Psoas muscle (tissue), 8 donors: ENCODE data around the gene NGFR. TPM values are rescaled to one million over a fixed set of nuclear protein-coding genes. Genes with fewer than 3 reads are reported as not detected.

Experiments used
- ATAC-seq, 4 donors: fragments of 200-7000 bp; cut with Tn5 transposase; one replicate each; pipeline ENCODE4 v1.9.1; 2020; ENCODE audit warnings: moderate library complexity in 3 of 4, mild to moderate bottlenecking in 2 of 4
- DNase-seq, 2 donors: peaks; one replicate each; pipeline ENCODE4 v3.0.0-alpha.2; 2020
- H3K27ac ChIP-seq: fragments of 200-600 bp; one replicate; pipeline ENCODE4 v1.8.0; 2022
- H3K27me3 ChIP-seq, 3 donors: fragments of 200-600 bp in 1 of 3; one replicate each; pipeline versions ENCODE4 v1.6.1 to v1.8.0; 2013 to 2022; ENCODE audit warnings: low read length in 2 of 3, mild to moderate bottlenecking in 2 of 3, moderate library complexity in 1 of 3; ENCODE audit not compliant: insufficient read depth in 3 of 3
- H3K36me3 ChIP-seq, 2 donors: fragments of 200-600 bp in 1 of 2; one replicate each; pipeline versions ENCODE4 v1.6.1 to v1.8.0; 2013 to 2022; ENCODE audit warnings: low read depth in 1 of 2, mild to moderate bottlenecking in 1 of 2, moderate library complexity in 1 of 2; ENCODE audit not compliant: insufficient read depth in 1 of 2
- H3K4me1 ChIP-seq: fragments of 200-600 bp; one replicate; pipeline ENCODE4 v1.8.0; 2022
- H3K4me3 ChIP-seq: fragments of 200-600 bp; one replicate; pipeline ENCODE4 v1.8.0; 2022; ENCODE audit warnings: mild to moderate bottlenecking
- H3K9me3 ChIP-seq: fragments of 200-600 bp; one replicate; pipeline ENCODE4 v1.8.0; 2022
- CTCF ChIP-seq: fragments of 200-600 bp; IDR thresholded peaks from one replicate; pipeline ENCODE4 v1.8.0; 2022; ENCODE audit warnings: antibody characterized with exemption
- WGBS, 3 donors: extraction: QIAGEN DNeasy Blood & Tissue Kit; methylation state at CpG; one replicate each; pipeline versions ENCODE4 v1.1.6 to v1.1.7; 2013; 5-methylcytosine and 5-hydroxymethylcytosine counted together
- intact Hi-C, 2 donors: fragments of 100-400 bp; cut with DNase I; formaldehyde crosslinking; loops; one replicate each; pipeline versions ENCODE4 v1.11.0 to v1.14.2; 2022
- polyA plus RNA-seq, 3 donors: library from polyadenylated mRNA; stranded (reverse); fragments of 200-250 nt; gene quantifications; one replicate each; pipeline ENCODE4 v1.2.3, GENCODE V29; 2013
- total RNA-seq, 4 donors: library from RNA; stranded (reverse); fragmentation: NEBNext Ultra II Directional in 2 of 4; extraction: Animal tissue kit (Norgen Biotek cat#: 25700) in 2 of 4; gene quantifications; one replicate each; pipeline versions ENCODE4 v1.2.1 to v1.2.4, GENCODE V29; 2021 to 2023
- donor health status: healthy with polysubstance abuse.
- donor health status: DM: no; HTN: no; CAD: no; lungs with moderate emphysema.
- donor health status: Bipolar disorder and iron deficiency.
- donor health status: healthy.
- donor health status: DM: yes; HTN: yes; CAD: no.
- donor health status: DM: no; HTN: no; CAD: no.
- donor health status: DM: no; HTN: no; CAD: no.
- donor health status: DM: yes; HTN: yes; CAD: no.

NGFR gene
- total and polyA plus RNA-seq, 7 donors, result 0.74 to 13.5 (median 2.2) TPM

DNA sequence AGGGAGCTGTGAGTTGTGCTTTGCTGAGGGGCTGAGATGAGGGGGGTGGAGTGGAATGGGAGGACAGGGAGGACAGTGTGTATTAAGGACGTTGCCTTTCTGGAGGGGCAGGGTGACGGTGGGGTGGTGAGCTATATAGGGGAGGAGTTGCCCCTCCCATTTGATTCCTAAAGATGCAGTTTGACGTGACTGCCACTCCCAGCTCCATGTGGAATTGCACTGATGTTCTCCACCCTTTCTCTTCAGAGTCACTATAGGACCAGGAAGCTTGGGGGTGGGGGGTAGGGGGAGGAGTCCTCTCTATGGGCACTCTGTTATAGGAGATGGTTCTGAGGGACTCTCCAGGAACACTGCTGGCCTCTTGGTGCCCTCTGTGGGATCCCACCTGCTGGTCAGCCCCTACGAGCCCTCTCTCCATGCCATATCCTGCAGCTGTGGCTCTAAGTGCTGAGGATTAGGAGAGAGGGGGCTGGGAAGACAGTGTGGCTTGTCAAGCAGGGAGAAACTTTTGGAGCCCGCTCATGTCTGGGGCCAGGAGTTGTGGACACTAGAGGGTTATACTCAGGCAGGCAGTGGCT lies 3.8 kb upstream of the NGFR start:
- Histone ChIP-seq H3K36me3 (no peaks in the 10 kb centered on the region), H3K27ac (no peak overlapping the region), H3K27me3 (peaks cover 0 to 33% (median 4%) of the 10 kb centered on the region in 3 donors), H3K9me3 (no peaks in the 10 kb centered on the region), H3K4me1 (peaks cover 10% of the 10 kb centered on the region), H3K4me3 (no peak overlapping the region)
- intact Hi-C loops, result no loop called here
- DNase-seq (no peak), ATAC-seq (no peak)
- no peak for TF ChIP-seq CTCF
- 50 to 55% (median 51%) methylated on average over 5 of the region's 5 CpGs for WGBS, 3 donors

DNA sequence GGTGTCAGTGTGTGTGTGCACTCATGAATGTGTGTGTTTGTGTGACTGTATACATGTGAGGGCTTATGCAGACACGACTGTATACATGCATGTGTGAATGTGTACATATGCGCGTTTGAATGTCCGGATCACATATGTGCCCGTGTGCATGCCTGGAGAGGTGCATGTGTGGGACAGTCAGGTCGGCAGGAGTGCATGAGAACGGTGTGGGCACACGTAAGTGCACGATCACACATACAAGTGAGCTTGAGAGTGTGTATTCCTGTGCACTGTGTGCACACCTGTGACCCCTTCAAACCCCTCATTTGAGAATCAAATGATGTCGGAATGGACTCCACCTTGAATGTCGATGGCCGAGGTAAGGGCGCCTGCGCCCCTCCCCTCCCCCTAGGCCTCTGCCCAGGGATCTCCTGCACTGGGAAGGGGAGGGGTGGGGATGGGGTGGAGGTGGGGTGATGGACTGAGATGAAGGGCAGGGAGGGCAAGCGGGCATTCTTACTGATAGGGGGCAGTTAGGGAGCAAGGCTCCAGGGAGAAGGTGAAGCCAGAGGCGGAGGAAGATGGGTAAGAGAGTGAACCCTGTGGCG lies 601 bp upstream of the NGFR start:
- no peak for DNase-seq
- peaks cover 0 to 49% (median 7%) of the 10 kb centered on the region in 3 donors for H3K27me3 ChIP-seq
- no peaks in the 10 kb centered on the region for H3K36me3 ChIP-seq
- ATAC-seq, result no peak
- peaks cover 26% of the 10 kb centered on the region for H3K4me1 ChIP-seq
- H3K9me3 ChIP-seq, result no peaks in the 10 kb centered on the region
- intact Hi-C loops, result no loop called here
- H3K4me3 ChIP-seq, result peak overlapping the region; percentile 71
- no peak for TF ChIP-seq CTCF
- 53 to 59% (median 57%) methylated on average over 17 of the region's 17 CpGs for WGBS, 3 donors
- no peak overlapping the region for H3K27ac ChIP-seq

DNA sequence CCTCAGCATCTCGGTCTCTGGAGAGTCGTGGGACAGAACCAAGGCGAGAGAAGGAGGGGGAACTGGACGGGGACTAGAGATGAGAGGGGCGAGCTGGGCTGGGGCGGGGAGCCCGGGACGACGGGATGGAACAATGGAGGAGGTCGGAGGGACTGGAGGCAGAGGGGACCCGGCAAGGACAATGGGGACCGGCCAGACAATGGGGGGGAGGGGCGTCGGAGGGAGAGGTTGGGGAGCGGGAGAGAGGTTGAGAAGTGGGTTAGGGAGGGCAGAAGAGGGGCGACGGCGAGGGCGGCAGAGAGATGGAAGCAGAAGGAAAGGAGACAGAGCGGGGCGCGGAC lies 719 bp downstream of the NGFR start:
- 1 to 3% (median 2%) methylated on average over 20 to 22 of the region's 22 CpGs for WGBS, 3 donors
- H3K36me3 ChIP-seq, result no peaks in the 10 kb centered on the region
- H3K27ac ChIP-seq, result no peak overlapping the region
- no peak for TF ChIP-seq CTCF
- no peaks in the 10 kb centered on the region for H3K9me3 ChIP-seq
- peaks cover 26% of the 10 kb centered on the region for H3K4me1 ChIP-seq
- ATAC-seq (no peak), DNase-seq (peak in 1 of 2 donors; percentile 59)
- H3K4me3 ChIP-seq, result peak overlapping the region; percentile 71
- H3K27me3 ChIP-seq, result peaks cover 0 to 62% (median 7%) of the 10 kb centered on the region in 3 donors
- intact Hi-C loops, result loop anchor here (2.0 to 5.0 kb wide), 4 partner anchors 53 to 216 kb away; no protein-coding TSS in a partner anchor

DNA sequence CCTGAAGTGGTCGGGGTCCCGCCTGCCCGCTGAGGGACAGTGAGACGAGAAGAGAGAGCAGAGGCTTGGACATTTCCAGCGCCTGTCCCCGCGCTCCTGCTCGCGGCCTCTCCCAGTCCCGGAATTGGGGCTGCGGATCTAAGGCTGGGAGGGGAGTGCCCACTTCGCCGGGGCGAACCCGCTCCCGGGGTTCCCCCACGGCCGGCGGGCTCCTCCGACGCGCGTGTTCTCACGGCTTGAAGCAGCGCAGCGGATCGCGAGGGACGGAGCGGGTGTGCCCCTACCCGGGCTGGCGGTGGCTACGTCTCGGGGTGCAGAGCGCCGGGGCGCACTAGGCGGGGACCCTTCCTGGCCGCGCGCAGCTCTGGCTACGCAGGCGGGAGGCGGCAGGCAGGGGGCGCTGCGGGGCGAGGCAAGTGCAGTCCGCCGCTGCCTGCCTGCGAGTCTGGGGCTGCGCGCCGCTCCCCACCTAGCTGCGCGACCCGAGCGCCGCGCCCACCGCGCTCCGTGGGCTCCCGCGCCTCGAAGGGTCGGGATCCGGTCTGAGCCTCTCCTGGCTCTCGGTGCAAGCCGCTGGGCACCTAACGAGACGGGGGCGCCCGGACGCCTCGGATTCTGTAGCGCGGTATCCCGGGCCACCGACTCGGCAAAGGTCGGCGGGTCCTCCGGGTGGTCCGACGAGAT lies 1.2 kb downstream of the NGFR start:
- H3K36me3 ChIP-seq, result no peaks in the 10 kb centered on the region
- WGBS, 3 donors, result 0 to 1% (median 0%) methylated on average over 44 to 85 of the region's 85 CpGs
- intact Hi-C loops, result loop anchor here (2.0 to 5.0 kb wide), 4 partner anchors 52 to 216 kb away; no protein-coding TSS in a partner anchor
- peaks cover 0 to 67% (median 7%) of the 10 kb centered on the region in 3 donors for H3K27me3 ChIP-seq
- TF ChIP-seq CTCF, result peak; percentile 86
- ATAC-seq (peak; percentile 85 to 92 (median 86)), DNase-seq (peak; percentile 82 to 90)
- peak overlapping the region; percentile 71 for H3K4me3 ChIP-seq
- H3K4me1 ChIP-seq, result peaks cover 26% of the 10 kb centered on the region
- no peaks in the 10 kb centered on the region for H3K9me3 ChIP-seq
- H3K27ac ChIP-seq, result no peak overlapping the region
